Thoracic aorta (tissue), 2 donors: ENCODE data around the gene OR9Q1. TPM values are rescaled to one million over a fixed set of nuclear protein-coding genes. Genes with fewer than 3 reads are reported as not detected.

Source experiments
- ATAC-seq: fragments of 150-250 bp; one replicate; pipeline ENCODE4 v1.8.0; 2017; ENCODE audit warnings: low read depth; ENCODE audit not compliant: insufficient number of reproducible peaks, low FRiP score
- DNase-seq: peaks from one replicate; pipeline ENCODE4 v3.0.0-alpha.2; 2020; ENCODE audit warnings: low spot score
- H3K27ac ChIP-seq, 2 donors: fragments of 200-600 bp; sonication (generic); 1 replicate in 1 of 2; 2 replicates in 1 of 2; pipeline ENCODE4 v1.5.1; 2016; ENCODE audit warnings: mild to moderate bottlenecking in 2 of 2, moderate library complexity in 2 of 2
- H3K27me3 ChIP-seq: fragments of 200-600 bp; sonication (generic); replicated peaks from 2 replicates; pipeline ENCODE4 v1.6.0; 2016; ENCODE audit warnings: mild to moderate bottlenecking; ENCODE audit not compliant: insufficient read depth
- H3K36me3 ChIP-seq: fragments of 200-600 bp; sonication (generic); one replicate; pipeline ENCODE4 v1.5.1; 2016
- H3K4me1 ChIP-seq, 2 donors: fragments of 200-600 bp; sonication (generic); 1 replicate in 1 of 2; 2 replicates in 1 of 2; pipeline versions ENCODE4 v1.5.1 to v1.6.0; 2016; ENCODE audit warnings: low read depth in 2 of 2, mild to moderate bottlenecking in 1 of 2; ENCODE audit not compliant: control insufficient read depth in 1 of 2
- H3K4me3 ChIP-seq: fragments of 200-600 bp; sonication (generic); 2 replicates; pipeline ENCODE4 v1.5.1; 2016; ENCODE audit warnings: mild to moderate bottlenecking
- H3K9me3 ChIP-seq: fragments of 200-600 bp; sonication (generic); 2 replicates; pipeline ENCODE4 v1.5.1; 2016
- total RNA-seq, 2 donors: library from RNA; depleted of rRNA; stranded (reverse); fragments of >200 nt; gene quantifications; one replicate each; pipeline versions ENCODE4 v1.1.0 to v1.2.3, GENCODE V29; 2016
- TF ChIP-seq, protein P1 (sequence below): fragments of 200-600 bp; sonication (generic); IDR thresholded peaks from one replicate; pipeline ENCODE4 v1.5.1; 2019; ENCODE audit warnings: antibody characterized with exemption

OR9Q1 gene
- total RNA-seq, 2 donors from 2014 or later: not detected

- H3K4me1 ChIP-seq: no peaks in the 10 kb centered on the region
- H3K36me3 ChIP-seq: no peaks in the 10 kb centered on the region
- TF ChIP-seq, protein P1, sequence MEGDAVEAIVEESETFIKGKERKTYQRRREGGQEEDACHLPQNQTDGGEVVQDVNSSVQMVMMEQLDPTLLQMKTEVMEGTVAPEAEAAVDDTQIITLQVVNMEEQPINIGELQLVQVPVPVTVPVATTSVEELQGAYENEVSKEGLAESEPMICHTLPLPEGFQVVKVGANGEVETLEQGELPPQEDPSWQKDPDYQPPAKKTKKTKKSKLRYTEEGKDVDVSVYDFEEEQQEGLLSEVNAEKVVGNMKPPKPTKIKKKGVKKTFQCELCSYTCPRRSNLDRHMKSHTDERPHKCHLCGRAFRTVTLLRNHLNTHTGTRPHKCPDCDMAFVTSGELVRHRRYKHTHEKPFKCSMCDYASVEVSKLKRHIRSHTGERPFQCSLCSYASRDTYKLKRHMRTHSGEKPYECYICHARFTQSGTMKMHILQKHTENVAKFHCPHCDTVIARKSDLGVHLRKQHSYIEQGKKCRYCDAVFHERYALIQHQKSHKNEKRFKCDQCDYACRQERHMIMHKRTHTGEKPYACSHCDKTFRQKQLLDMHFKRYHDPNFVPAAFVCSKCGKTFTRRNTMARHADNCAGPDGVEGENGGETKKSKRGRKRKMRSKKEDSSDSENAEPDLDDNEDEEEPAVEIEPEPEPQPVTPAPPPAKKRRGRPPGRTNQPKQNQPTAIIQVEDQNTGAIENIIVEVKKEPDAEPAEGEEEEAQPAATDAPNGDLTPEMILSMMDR: no peak
- no peak overlapping the region for H3K27ac ChIP-seq
- H3K4me3 ChIP-seq: no peak overlapping the region
- ATAC-seq (no peak), DNase-seq (no peak)
- H3K9me3 ChIP-seq: no peaks in the 10 kb centered on the region
- no peaks in the 10 kb centered on the region for H3K27me3 ChIP-seq
Observed at GRCh38 chr11:58165504-58166106, 141.9 kb downstream of the OR9Q1 start.

GRCh38 chr11:58177409-58178054 is 153.9 kb downstream of the OR9Q1 start:
- DNase-seq (no peak), ATAC-seq (no peak)
- Histone ChIP-seq H3K36me3 (no peaks in the 10 kb centered on the region), H3K27me3 (no peaks in the 10 kb centered on the region), H3K4me1 (no peaks in the 10 kb centered on the region), H3K27ac (no peak overlapping the region), H3K9me3 (no peaks in the 10 kb centered on the region), H3K4me3 (no peak overlapping the region)
- TF ChIP-seq, protein P1: no peak

DNA sequence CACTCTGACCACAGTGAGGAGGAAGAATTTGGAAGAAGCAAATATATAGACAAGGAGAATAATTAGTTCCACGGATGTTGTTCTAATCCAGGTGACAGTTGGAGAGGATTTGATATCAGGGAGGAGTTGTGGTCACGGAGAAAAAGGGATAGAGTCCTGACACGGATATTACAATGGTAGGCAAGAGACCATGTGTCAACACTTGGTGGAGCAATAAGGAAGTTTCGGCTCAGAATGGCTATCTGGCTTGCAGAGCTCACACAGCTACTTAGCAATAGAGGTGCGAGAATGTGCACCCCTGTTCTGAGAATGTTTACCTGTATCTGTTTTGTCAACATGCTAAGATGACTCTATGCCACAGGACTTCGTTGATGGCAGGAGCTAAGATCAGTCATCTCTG is 154.8 kb downstream of the OR9Q1 start:
- Histone ChIP-seq H3K4me1 (no peaks in the 10 kb centered on the region), H3K27ac (no peak overlapping the region), H3K27me3 (no peaks in the 10 kb centered on the region), H3K9me3 (no peaks in the 10 kb centered on the region), H3K4me3 (no peak overlapping the region), H3K36me3 (no peaks in the 10 kb centered on the region)
- DNase-seq (no peak), ATAC-seq (no peak)
- TF ChIP-seq, protein P1: no peak

GRCh38 chr11:58179648-58180047 is 156.0 kb downstream of the OR9Q1 start:
- ATAC-seq (no peak), DNase-seq (no peak)
- H3K27me3 ChIP-seq: no peaks in the 10 kb centered on the region
- no peaks in the 10 kb centered on the region for H3K4me1 ChIP-seq
- H3K4me3 ChIP-seq: no peak overlapping the region
- no peaks in the 10 kb centered on the region for H3K36me3 ChIP-seq
- H3K27ac ChIP-seq: no peak overlapping the region
- H3K9me3 ChIP-seq: no peaks in the 10 kb centered on the region
- TF ChIP-seq, protein P1: no peak

DNA sequence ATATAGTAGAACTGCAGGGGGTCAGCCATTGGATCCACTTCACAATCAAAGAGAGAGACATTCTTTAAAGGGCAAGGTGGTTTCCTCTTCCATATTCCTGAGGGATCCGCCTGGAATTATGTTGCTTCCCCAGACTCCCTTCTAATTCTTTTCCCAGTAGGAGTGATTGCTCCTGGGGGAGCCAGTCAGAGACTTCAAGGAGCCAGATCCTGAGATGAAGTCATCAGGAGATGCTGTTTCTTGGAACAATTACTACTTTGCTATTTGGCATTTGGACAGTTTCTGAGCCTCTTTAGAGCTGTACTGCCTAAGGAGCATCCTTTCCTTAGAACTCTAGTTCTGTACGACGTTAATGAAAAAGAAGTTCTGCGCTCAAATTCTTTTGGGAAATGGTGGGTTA is 163.3 kb downstream of the OR9Q1 start:
- ATAC-seq (no peak), DNase-seq (no peak)
- Histone ChIP-seq H3K9me3 (no peaks in the 10 kb centered on the region), H3K4me1 (no peaks in the 10 kb centered on the region), H3K27ac (no peak overlapping the region), H3K27me3 (no peaks in the 10 kb centered on the region), H3K4me3 (no peak overlapping the region), H3K36me3 (no peaks in the 10 kb centered on the region)
- TF ChIP-seq, protein P1: no peak
